GM12875 (cell line): Measurements from ENCODE around the gene NVL.

Experiments used
- H3K4me3 ChIP-seq: one replicate; pipeline ENCODE4 v1.5.1; 2011; ENCODE audit warnings: low read depth, low read length, control low read depth
- TF ChIP-seq, protein P1 (sequence below): IDR thresholded peaks from 2 replicates; pipeline ENCODE4 v1.5.1; 2011; ENCODE audit warnings: low read depth, mild to moderate bottlenecking, control low read depth, inconsistent platforms, low read length, moderate library complexity, borderline replicate concordance; ENCODE audit not compliant: insufficient read depth

NVL gene

DNA sequence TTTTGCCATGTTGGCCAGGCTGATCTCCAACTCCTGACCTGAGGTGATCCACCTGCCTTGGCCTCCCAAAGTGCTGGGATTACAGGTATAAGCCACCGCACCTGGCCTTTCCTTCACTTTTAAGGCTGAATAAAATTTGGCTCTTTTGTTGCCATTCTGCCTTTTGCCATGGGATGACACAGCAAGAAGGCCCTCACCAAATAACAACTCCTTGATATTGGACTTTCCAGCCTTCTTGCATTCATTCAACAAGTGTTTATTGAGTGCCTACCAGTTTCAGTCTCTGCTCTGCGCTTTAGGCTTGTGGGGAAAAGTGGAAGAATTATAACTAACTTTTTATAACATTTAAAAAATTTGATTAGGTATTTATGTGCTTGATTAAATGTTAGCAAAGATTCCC lies 1.9 kb upstream of the NVL start:
- no peak overlapping the region for H3K4me3 ChIP-seq
- TF ChIP-seq, protein P1, sequence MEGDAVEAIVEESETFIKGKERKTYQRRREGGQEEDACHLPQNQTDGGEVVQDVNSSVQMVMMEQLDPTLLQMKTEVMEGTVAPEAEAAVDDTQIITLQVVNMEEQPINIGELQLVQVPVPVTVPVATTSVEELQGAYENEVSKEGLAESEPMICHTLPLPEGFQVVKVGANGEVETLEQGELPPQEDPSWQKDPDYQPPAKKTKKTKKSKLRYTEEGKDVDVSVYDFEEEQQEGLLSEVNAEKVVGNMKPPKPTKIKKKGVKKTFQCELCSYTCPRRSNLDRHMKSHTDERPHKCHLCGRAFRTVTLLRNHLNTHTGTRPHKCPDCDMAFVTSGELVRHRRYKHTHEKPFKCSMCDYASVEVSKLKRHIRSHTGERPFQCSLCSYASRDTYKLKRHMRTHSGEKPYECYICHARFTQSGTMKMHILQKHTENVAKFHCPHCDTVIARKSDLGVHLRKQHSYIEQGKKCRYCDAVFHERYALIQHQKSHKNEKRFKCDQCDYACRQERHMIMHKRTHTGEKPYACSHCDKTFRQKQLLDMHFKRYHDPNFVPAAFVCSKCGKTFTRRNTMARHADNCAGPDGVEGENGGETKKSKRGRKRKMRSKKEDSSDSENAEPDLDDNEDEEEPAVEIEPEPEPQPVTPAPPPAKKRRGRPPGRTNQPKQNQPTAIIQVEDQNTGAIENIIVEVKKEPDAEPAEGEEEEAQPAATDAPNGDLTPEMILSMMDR = no peak

DNA sequence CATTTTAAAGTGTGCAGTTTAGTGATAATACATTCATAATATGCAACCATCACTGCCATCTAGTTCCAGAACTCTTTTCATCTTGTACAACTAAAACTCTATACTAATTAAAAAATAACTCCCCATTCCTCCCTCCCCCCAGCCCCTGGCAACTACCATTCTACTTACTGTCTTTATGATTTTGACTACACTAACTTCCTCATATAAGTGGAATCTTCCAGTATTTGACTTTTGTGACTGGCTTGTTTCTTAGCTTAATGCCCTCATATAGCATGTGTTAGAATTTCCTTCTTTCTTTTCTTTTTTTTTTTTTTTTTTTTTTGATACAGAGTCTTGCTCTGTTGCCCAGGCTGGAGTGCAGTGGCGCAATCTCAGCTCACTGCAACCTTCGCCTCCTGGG lies 1.4 kb upstream of the NVL start:
- H3K4me3 ChIP-seq = no peak overlapping the region

DNA sequence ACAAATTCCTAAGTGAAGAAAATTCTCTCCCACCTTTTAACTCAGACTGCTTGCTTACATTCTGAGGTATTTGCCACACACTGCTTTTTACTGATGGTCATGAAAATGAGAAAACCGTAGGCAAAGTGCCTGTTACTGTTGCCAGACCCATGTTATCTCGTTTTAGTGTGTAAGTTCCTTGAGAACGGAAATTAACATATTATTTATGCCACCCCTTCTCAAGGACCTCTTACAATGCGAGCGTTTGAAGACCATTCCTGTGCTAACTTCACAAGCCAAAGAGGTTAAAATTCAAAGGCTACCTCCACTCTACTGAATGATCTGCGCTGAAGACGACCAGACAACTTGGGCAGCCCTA lies 509 bp downstream of the NVL start:
- peak overlapping the region; percentile 78 for H3K4me3 ChIP-seq
- TF ChIP-seq, protein P1 = no peak

More for the DNA sequence above, 1.4 kb upstream of the NVL start:
- TF ChIP-seq, protein P1 = no peak

- TF ChIP-seq, protein P1 = no peak
- H3K4me3 ChIP-seq = no peak overlapping the region
Observed at GRCh38 chr1:224328644-224329043, 1.3 kb downstream of the NVL start.

DNA sequence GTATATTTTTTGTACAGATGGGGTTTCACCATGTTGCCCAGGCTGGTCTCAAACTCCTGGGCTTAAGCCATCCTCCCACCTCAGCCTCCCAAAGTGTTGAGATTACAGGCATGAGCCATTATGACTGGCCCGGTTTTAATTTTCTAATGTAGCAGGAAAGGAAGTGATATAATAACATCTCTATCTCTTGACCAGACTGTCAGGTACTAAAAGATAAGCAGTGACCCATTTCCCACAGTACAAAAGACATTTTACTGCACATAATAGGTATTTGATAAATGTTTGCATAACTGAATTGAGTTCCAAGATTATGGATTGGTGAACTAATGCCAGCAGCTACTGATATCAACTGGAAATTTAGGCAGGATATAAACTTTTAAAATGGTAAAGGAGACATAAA lies 4.0 kb downstream of the NVL start:
- TF ChIP-seq, protein P1 = no peak
- H3K4me3 ChIP-seq = no peak overlapping the region

- TF ChIP-seq, protein P1 = no peak
- no peak overlapping the region for H3K4me3 ChIP-seq
Observed at GRCh38 chr1:224321706-224322105, 8.3 kb downstream of the NVL start.

GRCh38 chr1:224317383-224318045 lies 12.5 kb downstream of the NVL start:
- TF ChIP-seq, protein P1 = no peak

More at GRCh38 chr1:224317383-224318045, 12.5 kb downstream of the NVL start:
- H3K4me3 ChIP-seq = no peak overlapping the region
